CD4-positive, alpha-beta T cell treated with Interleukin-6 for 4 hours (primary cell): ENCODE data around the gene MAPK11.

Experiments used
- DNase-seq: peaks from one replicate; pipeline ENCODE4 v3.0.0-alpha.2; 2020; ENCODE audit warnings: mixed read lengths

MAPK11 gene

DNA sequence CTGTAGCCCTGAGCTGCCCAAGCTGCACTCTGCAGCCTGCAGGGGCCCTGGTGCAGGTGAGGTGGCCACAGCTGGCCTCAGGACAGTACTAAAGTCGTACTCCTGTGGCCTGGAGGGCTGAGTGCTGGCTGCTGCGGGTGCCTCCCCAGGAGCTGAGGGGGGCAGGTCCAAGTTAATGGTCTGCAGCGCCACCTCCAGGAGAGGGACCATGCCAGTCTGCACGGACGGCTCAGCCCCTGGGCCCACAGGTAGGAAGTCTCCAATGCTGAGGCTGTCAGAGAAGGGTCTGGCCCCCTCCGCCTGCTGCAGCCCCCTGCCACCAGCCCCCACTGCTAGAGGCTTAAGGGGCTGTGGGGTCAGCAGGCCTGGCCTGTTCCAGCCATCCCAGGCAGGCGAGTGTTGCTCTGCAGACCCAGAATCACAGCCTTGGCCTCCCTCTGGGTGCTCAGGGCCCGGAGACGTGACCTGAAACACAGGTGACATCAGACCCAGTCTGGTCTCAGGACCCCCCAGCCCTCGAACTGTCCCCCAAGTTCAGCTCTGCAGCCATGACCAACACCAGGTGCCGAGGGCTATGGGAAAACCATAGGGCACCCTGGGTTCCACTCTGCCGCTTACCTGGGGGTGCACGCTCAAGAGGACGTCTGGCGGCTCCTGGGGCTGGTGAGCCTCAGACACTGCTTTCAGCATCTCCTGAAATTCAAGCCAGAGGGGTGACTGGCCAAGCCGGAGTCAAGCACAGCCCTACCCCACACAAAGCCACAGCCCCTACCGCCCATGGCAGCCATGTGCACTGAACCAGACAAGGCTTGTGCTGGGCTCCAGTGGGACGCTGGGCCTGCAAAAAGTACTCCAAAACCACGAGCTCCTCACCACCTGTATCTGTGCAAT lies 48.5 kb downstream of the MAPK11 start:
- no peak for DNase-seq

DNA sequence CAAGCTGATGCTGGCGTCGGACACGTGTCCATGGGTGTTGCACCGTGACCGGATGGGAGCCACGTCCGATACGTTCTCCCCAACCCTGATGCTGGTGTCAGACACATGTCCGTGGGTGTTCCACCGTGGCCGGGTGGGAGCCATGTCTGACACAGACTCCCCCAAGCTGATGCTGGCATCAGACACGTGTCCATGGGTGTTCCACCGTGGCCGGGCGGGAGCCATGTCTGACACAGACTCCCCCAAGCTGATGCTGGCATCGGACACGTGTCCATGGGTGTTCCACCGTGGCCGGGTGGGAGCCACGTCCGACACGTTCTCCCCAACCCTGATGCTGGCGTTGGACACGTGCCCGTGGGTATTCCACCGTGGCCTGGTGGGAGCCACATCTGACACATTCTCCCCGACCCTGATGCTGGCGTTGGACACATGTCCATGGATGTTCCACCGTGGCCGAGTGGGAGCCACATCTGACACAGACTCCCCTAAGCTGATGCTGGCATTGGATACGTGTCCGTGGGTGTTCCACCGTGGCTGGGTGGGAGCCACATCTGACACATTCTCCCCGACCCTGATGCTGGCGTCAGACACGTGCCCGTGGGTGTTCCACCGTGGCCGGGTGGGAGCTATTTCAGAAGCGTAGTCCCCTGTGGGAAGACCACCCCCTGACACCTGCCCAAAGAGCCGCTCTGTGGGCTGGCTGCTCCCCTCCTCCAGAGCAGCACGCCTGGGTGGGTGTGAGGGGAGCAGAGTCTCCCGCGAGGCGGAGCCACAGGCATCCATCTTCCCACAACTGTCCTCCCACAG lies 49.4 kb downstream of the MAPK11 start:
- no peak for DNase-seq

DNA sequence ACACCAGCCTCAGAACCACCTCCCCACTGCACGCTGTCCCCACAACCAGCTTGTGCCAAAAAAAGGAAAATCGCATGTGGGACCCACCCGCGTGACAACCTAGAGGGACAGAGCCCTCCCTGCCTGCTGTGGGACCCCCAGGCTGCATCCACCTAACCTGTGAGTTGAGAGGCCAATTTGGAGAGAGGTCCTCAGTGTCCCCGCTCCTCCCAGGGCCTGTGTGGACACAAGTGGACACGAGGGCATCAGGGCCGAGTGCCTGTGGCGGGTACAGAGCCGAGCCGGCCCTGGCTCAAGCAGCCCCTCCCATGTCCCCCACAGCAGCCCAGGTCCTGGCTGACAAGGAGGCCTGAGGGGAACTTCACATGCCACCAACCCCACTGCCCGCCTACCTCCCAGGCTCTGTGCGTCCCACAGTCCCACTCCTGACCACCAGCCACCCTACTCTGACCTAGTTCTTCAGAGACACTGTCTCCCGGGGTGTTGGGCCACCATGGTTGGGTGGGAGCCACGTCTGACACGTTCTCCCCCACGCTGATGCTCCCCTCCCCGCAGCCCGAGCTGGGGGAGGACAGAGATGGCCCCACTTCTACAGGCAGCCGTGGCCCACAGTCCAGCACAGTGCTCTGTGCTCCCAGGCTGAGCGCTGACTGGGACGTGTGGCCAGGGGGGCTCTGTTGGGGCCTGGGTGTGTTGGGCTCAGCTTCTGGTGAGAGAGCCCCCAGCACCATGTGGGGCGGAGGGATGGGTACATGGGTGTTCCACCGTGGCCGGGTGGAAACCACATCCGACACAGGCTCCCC lies 50.2 kb downstream of the MAPK11 start:
- no peak for DNase-seq

- DNase-seq: no peak
Observed at GRCh38 chr22:50218996-50219727, 51.0 kb downstream of the MAPK11 start.

DNA sequence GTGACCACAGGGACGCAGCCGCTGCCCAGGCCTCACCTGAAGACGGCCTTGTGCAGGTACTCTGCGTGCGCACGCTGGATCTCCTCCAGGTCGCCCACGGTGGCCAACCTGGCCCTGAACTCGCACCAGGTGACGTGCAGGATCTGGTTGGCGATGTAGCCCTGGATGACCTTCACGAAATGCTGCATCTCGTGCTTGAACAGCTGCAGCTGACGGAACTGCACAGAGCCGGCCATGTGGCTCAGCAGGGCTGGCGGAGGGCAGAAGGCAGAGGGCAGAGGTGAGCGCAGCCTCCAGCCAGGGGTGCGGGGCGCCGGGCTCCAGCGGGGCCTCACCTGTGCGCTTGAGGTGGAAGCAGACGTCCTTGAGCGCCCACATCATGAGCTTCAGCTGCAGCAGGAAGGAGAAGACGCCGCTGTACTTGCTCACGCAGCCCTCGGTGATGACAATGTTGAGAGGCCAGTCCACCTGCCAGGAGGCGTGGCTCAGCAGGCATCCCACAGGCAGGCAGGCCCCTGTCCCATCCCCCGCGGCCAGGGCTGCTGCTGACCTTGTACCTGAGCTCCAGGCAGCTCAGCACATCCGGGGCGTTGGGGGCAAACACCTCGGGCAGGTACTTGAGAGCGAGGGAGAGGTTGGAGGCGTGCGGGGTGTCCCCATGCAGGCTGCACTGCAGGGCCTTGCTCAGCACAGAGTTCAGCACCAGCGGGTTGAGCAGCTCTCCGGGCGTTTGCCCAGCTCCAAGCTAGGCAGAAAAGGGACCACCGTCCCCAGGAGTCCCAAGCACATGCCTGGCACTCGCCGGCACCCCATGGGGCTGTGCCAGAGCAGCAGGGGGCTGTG lies 51.8 kb downstream of the MAPK11 start:
- no peak for DNase-seq

- DNase-seq: no peak
Observed at GRCh38 chr22:50217543-50218152, 52.5 kb downstream of the MAPK11 start.

GRCh38 chr22:50216684-50217520 lies 53.3 kb downstream of the MAPK11 start:
- no peak for DNase-seq

GRCh38 chr22:50216055-50216683 lies 54.0 kb downstream of the MAPK11 start:
- DNase-seq: no peak

GRCh38 chr22:50215297-50216054 lies 54.7 kb downstream of the MAPK11 start:
- no peak for DNase-seq
